ENCODE measurements around the gene SYT5. TPM values are rescaled to one million over a fixed set of nuclear protein-coding genes. Genes with fewer than 3 reads are reported as not detected.
A peak's percentile ranks its signal among the peaks of the same experiment; 100 is the strongest.

SYT5 gene
- polyA plus RNA-seq, 3 donors = not detected

GRCh38 chr19:55220525-55220924 is 40.4 kb upstream of the SYT5 start:
- Histone ChIP-seq H3K4me3 (replicated peaks in 1 of 3; ENCODE audit: low read depth in 2 of 3, low read length in 3 of 3) (no peak overlapping the region), H3K36me3 (replicated peaks in 1 of 2; ENCODE audit: control insufficient read depth in 1 of 2, insufficient read depth in 2 of 2, low read length in 2 of 2) (peaks cover 2 to 7% of the 10 kb centered on the region in 2 donors), H3K27ac (ENCODE audit: low read depth in 1 of 2, low read length in 2 of 2) (no peak overlapping the region), H3K27me3 (ENCODE audit: control insufficient read depth in 2 of 2, insufficient read depth in 2 of 2, low read length in 2 of 2) (no peaks in the 10 kb centered on the region), H3K4me2 (replicated peaks; ENCODE audit: extremely low read depth, low read length, poor library complexity, severe bottlenecking) (no peak overlapping the region), H3K79me2 (ENCODE audit: insufficient read depth, low read length) (no peaks in the 10 kb centered on the region), H4K20me1 (ENCODE audit: insufficient read depth, low read length) (peaks cover 46% of the 10 kb centered on the region), H3K4me1 (ENCODE audit: control insufficient read depth in 1 of 2, insufficient read depth in 2 of 2, low read length in 2 of 2) (peaks cover 12 to 17% of the 10 kb centered on the region in 2 donors), H2AFZ (ENCODE audit: insufficient read depth, low read depth, low read length, poor library complexity, severe bottlenecking) (no peak overlapping the region), H3K9ac (ENCODE audit: insufficient read depth, low read length, poor library complexity, severe bottlenecking) (no peak overlapping the region), H3K9me3 (replicated peaks in 1 of 2; ENCODE audit: control insufficient read depth in 1 of 2, insufficient read depth in 1 of 2, low read length in 2 of 2) (peaks cover 8% of the 10 kb centered on the region in 2 donors)
- WGBS (ENCODE audit: insufficient coverage) = 90% methylated on average over 6 of the region's 9 CpGs
- Mint-ChIP-seq H3K4me1 (peaks cover 13% of the 10 kb centered on the region), H3K9me3 (peaks cover 5 to 10% (median 8%) of the 10 kb centered on the region in 7 donors), H3K36me3 (peaks cover 4 to 14% of the 10 kb centered on the region in 2 donors), H3K4me3 (no peak overlapping the region), H3K27ac (peak overlapping the region in 1 of 7 donors; percentile 40), H3K27me3 (ENCODE audit: low read depth in 3 of 3) (peaks cover 0 to 6% (median 6%) of the 10 kb centered on the region in 3 donors)
- DNase-seq = no peak
- intact Hi-C loops (cut with micrococcal nuclease) = no loop called here
- TF ChIP-seq, protein P1, sequence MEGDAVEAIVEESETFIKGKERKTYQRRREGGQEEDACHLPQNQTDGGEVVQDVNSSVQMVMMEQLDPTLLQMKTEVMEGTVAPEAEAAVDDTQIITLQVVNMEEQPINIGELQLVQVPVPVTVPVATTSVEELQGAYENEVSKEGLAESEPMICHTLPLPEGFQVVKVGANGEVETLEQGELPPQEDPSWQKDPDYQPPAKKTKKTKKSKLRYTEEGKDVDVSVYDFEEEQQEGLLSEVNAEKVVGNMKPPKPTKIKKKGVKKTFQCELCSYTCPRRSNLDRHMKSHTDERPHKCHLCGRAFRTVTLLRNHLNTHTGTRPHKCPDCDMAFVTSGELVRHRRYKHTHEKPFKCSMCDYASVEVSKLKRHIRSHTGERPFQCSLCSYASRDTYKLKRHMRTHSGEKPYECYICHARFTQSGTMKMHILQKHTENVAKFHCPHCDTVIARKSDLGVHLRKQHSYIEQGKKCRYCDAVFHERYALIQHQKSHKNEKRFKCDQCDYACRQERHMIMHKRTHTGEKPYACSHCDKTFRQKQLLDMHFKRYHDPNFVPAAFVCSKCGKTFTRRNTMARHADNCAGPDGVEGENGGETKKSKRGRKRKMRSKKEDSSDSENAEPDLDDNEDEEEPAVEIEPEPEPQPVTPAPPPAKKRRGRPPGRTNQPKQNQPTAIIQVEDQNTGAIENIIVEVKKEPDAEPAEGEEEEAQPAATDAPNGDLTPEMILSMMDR (IDR thresholded peaks at IDR 0.05) = no peak

GRCh38 chr19:55216461-55217198 is 36.5 kb upstream of the SYT5 start:
- Histone ChIP-seq H3K79me2 (ENCODE audit: insufficient read depth, low read length) (no peaks in the 10 kb centered on the region), H3K36me3 (replicated peaks in 1 of 2; ENCODE audit: control insufficient read depth in 1 of 2, insufficient read depth in 2 of 2, low read length in 2 of 2) (no peaks in the 10 kb centered on the region), H3K27ac (ENCODE audit: low read depth in 1 of 2, low read length in 2 of 2) (peak overlapping the region; percentile 53 to 83), H4K20me1 (ENCODE audit: insufficient read depth, low read length) (peaks cover 18% of the 10 kb centered on the region), H3K4me2 (replicated peaks; ENCODE audit: extremely low read depth, low read length, poor library complexity, severe bottlenecking) (peak overlapping the region; percentile 68), H3K4me1 (ENCODE audit: control insufficient read depth in 1 of 2, insufficient read depth in 2 of 2, low read length in 2 of 2) (peaks cover 12 to 17% of the 10 kb centered on the region in 2 donors), H3K27me3 (ENCODE audit: control insufficient read depth in 2 of 2, insufficient read depth in 2 of 2, low read length in 2 of 2) (no peaks in the 10 kb centered on the region), H3K9ac (ENCODE audit: insufficient read depth, low read length, poor library complexity, severe bottlenecking) (peak overlapping the region; percentile 42), H2AFZ (ENCODE audit: insufficient read depth, low read depth, low read length, poor library complexity, severe bottlenecking) (peak overlapping the region; percentile 43), H3K9me3 (replicated peaks in 1 of 2; ENCODE audit: control insufficient read depth in 1 of 2, insufficient read depth in 1 of 2, low read length in 2 of 2) (peaks cover 14 to 16% of the 10 kb centered on the region in 2 donors), H3K4me3 (replicated peaks in 1 of 3; ENCODE audit: low read depth in 2 of 3, low read length in 3 of 3) (peak overlapping the region; percentile 1 to 61 (median 41))
- peaks cover 12% of the 10 kb centered on the region for H3K4me1 Mint-ChIP-seq
- H3K36me3 Mint-ChIP-seq = peaks cover 0 to 4% of the 10 kb centered on the region in 2 donors
- TF ChIP-seq, protein P1 (IDR thresholded peaks at IDR 0.05) = no peak
- intact Hi-C loops (cut with micrococcal nuclease) = loop anchor here (1.0 to 5.0 kb wide), 2 partner anchors 41 to 43 kb away; partner anchors contain the start of gene PPP6R1 (in 2 of the 2)
- H3K9me3 Mint-ChIP-seq = peaks cover 16 to 27% (median 22%) of the 10 kb centered on the region in 7 donors
- DNase-seq = peak; percentile 75 to 91 (median 83)
- peak overlapping the region; percentile 85 to 97 (median 94) for H3K27ac Mint-ChIP-seq
- peak overlapping the region; percentile 74 to 88 for H3K4me3 Mint-ChIP-seq
- 7% methylated on average over 27 of the region's 36 CpGs for WGBS (ENCODE audit: insufficient coverage)
- peaks cover 10 to 14% (median 10%) of the 10 kb centered on the region in 3 donors for H3K27me3 Mint-ChIP-seq (ENCODE audit: low read depth in 3 of 3)
